Measurements from ENCODE around the gene POLR1E.

Gene POLR1E

GRCh38 chr9:37538099-37538498, 52.4 kb downstream of the POLR1E start:
- no peaks in the 10 kb centered on the region for H3K27me3 ChIP-seq (ENCODE audit: insufficient read depth, insufficient read length)
- H3K4me1 ChIP-seq (ENCODE audit: insufficient read depth, insufficient read length) = peaks cover 6% of the 10 kb centered on the region
- no peak for DNase-seq (ENCODE audit: low read depth, low spot score)
- peaks cover 67% of the 10 kb centered on the region for H3K36me3 ChIP-seq (ENCODE audit: insufficient read depth, insufficient read length, low read length)
- no peak overlapping the region for H3K9ac ChIP-seq (ENCODE audit: insufficient read length, low read depth)
- H3K4me3 ChIP-seq (ENCODE audit: insufficient read length, low read depth) = no peak overlapping the region
- TF ChIP-seq ZNF274 (IDR thresholded peaks at IDR 0.05; ENCODE audit: low read depth, low read length) (no peak), SUZ12 (IDR thresholded peaks at IDR 0.05; ENCODE audit: extremely low read depth, insufficient read depth, insufficient read length) (no peak), YY1 (IDR thresholded peaks at IDR 0.05; ENCODE audit: insufficient read depth, insufficient read length) (no peak)
- no peaks in the 10 kb centered on the region for H3K9me3 ChIP-seq (ENCODE audit: insufficient read depth, low read length)

GRCh38 chr9:37539634-37540033, 53.9 kb downstream of the POLR1E start:
- Histone ChIP-seq H3K36me3 (ENCODE audit: insufficient read depth, insufficient read length, low read length) (peaks cover 66% of the 10 kb centered on the region), H3K27me3 (ENCODE audit: insufficient read depth, insufficient read length) (no peaks in the 10 kb centered on the region), H3K9ac (ENCODE audit: insufficient read length, low read depth) (no peak overlapping the region), H3K4me3 (ENCODE audit: insufficient read length, low read depth) (no peak overlapping the region), H3K9me3 (ENCODE audit: insufficient read depth, low read length) (no peaks in the 10 kb centered on the region), H3K4me1 (ENCODE audit: insufficient read depth, insufficient read length) (peaks cover under 1% of the 10 kb centered on the region)
- TF ChIP-seq SUZ12 (IDR thresholded peaks at IDR 0.05; ENCODE audit: extremely low read depth, insufficient read depth, insufficient read length) (no peak), ZNF274 (IDR thresholded peaks at IDR 0.05; ENCODE audit: low read depth, low read length) (no peak), YY1 (IDR thresholded peaks at IDR 0.05; ENCODE audit: insufficient read depth, insufficient read length) (no peak)
- no peak for DNase-seq (ENCODE audit: low read depth, low spot score)

GRCh38 chr9:37540634-37541033, 54.9 kb downstream of the POLR1E start:
- TF ChIP-seq SUZ12 (IDR thresholded peaks at IDR 0.05; ENCODE audit: extremely low read depth, insufficient read depth, insufficient read length) (no peak), YY1 (IDR thresholded peaks at IDR 0.05; ENCODE audit: insufficient read depth, insufficient read length) (no peak), ZNF274 (IDR thresholded peaks at IDR 0.05; ENCODE audit: low read depth, low read length) (no peak)
- DNase-seq (ENCODE audit: low read depth, low spot score) = no peak
- no peaks in the 10 kb centered on the region for H3K9me3 ChIP-seq (ENCODE audit: insufficient read depth, low read length)

GRCh38 chr9:37541465-37541864, 55.7 kb downstream of the POLR1E start:
- TF ChIP-seq ZNF274 (IDR thresholded peaks at IDR 0.05; ENCODE audit: low read depth, low read length) = no peak
- no peak for TF ChIP-seq SUZ12 (IDR thresholded peaks at IDR 0.05; ENCODE audit: extremely low read depth, insufficient read depth, insufficient read length)
- TF ChIP-seq YY1 (IDR thresholded peaks at IDR 0.05; ENCODE audit: insufficient read depth, insufficient read length) = no peak
- Histone ChIP-seq H3K4me3 (ENCODE audit: insufficient read length, low read depth) (no peak overlapping the region), H3K27me3 (ENCODE audit: insufficient read depth, insufficient read length) (no peaks in the 10 kb centered on the region), H3K9ac (ENCODE audit: insufficient read length, low read depth) (no peak overlapping the region), H3K36me3 (ENCODE audit: insufficient read depth, insufficient read length, low read length) (peaks cover 55% of the 10 kb centered on the region), H3K4me1 (ENCODE audit: insufficient read depth, insufficient read length) (no peaks in the 10 kb centered on the region), H3K9me3 (ENCODE audit: insufficient read depth, low read length) (no peaks in the 10 kb centered on the region)
- no peak for DNase-seq (ENCODE audit: low read depth, low spot score)

More at GRCh38 chr9:37540634-37541033, 54.9 kb downstream of the POLR1E start:
- no peak overlapping the region for H3K9ac ChIP-seq (ENCODE audit: insufficient read length, low read depth)
- H3K27me3 ChIP-seq (ENCODE audit: insufficient read depth, insufficient read length) = no peaks in the 10 kb centered on the region
- H3K4me3 ChIP-seq (ENCODE audit: insufficient read length, low read depth) = no peak overlapping the region
- H3K4me1 ChIP-seq (ENCODE audit: insufficient read depth, insufficient read length) = no peaks in the 10 kb centered on the region
- H3K36me3 ChIP-seq (ENCODE audit: insufficient read depth, insufficient read length, low read length) = peaks cover 60% of the 10 kb centered on the region

GRCh38 chr9:37542488-37542887, 56.7 kb downstream of the POLR1E start:
- TF ChIP-seq YY1 (IDR thresholded peaks at IDR 0.05; ENCODE audit: insufficient read depth, insufficient read length) (no peak), ZNF274 (IDR thresholded peaks at IDR 0.05; ENCODE audit: low read depth, low read length) (no peak), SUZ12 (IDR thresholded peaks at IDR 0.05; ENCODE audit: extremely low read depth, insufficient read depth, insufficient read length) (no peak)
- no peak for DNase-seq (ENCODE audit: low read depth, low spot score)
- Histone ChIP-seq H3K9me3 (ENCODE audit: insufficient read depth, low read length) (no peaks in the 10 kb centered on the region), H3K27me3 (ENCODE audit: insufficient read depth, insufficient read length) (no peaks in the 10 kb centered on the region), H3K4me1 (ENCODE audit: insufficient read depth, insufficient read length) (no peaks in the 10 kb centered on the region), H3K36me3 (ENCODE audit: insufficient read depth, insufficient read length, low read length) (peaks cover 45% of the 10 kb centered on the region), H3K4me3 (ENCODE audit: insufficient read length, low read depth) (no peak overlapping the region), H3K9ac (ENCODE audit: insufficient read length, low read depth) (no peak overlapping the region)

GRCh38 chr9:37542895-37543294, 57.1 kb downstream of the POLR1E start:
- peaks cover 41% of the 10 kb centered on the region for H3K36me3 ChIP-seq (ENCODE audit: insufficient read depth, insufficient read length, low read length)
- DNase-seq (ENCODE audit: low read depth, low spot score) = no peak
- H3K9me3 ChIP-seq (ENCODE audit: insufficient read depth, low read length) = no peaks in the 10 kb centered on the region

GRCh38 chr9:37543468-37543867, 57.7 kb downstream of the POLR1E start:
- DNase-seq (ENCODE audit: low read depth, low spot score) = no peak
- no peak overlapping the region for H3K9ac ChIP-seq (ENCODE audit: insufficient read length, low read depth)
- no peaks in the 10 kb centered on the region for H3K27me3 ChIP-seq (ENCODE audit: insufficient read depth, insufficient read length)
- H3K9me3 ChIP-seq (ENCODE audit: insufficient read depth, low read length) = no peaks in the 10 kb centered on the region
- peaks cover 37% of the 10 kb centered on the region for H3K36me3 ChIP-seq (ENCODE audit: insufficient read depth, insufficient read length, low read length)
- no peak overlapping the region for H3K4me3 ChIP-seq (ENCODE audit: insufficient read length, low read depth)
- H3K4me1 ChIP-seq (ENCODE audit: insufficient read depth, insufficient read length) = no peaks in the 10 kb centered on the region
- TF ChIP-seq SUZ12 (IDR thresholded peaks at IDR 0.05; ENCODE audit: extremely low read depth, insufficient read depth, insufficient read length) = no peak
- TF ChIP-seq ZNF274 (IDR thresholded peaks at IDR 0.05; ENCODE audit: low read depth, low read length) = no peak
- TF ChIP-seq YY1 (IDR thresholded peaks at IDR 0.05; ENCODE audit: insufficient read depth, insufficient read length) = no peak

More at GRCh38 chr9:37542895-37543294, 57.1 kb downstream of the POLR1E start:
- no peaks in the 10 kb centered on the region for H3K4me1 ChIP-seq (ENCODE audit: insufficient read depth, insufficient read length)
- no peak overlapping the region for H3K4me3 ChIP-seq (ENCODE audit: insufficient read length, low read depth)
- H3K9ac ChIP-seq (ENCODE audit: insufficient read length, low read depth) = no peak overlapping the region
- H3K27me3 ChIP-seq (ENCODE audit: insufficient read depth, insufficient read length) = no peaks in the 10 kb centered on the region
- TF ChIP-seq SUZ12 (IDR thresholded peaks at IDR 0.05; ENCODE audit: extremely low read depth, insufficient read depth, insufficient read length) (no peak), YY1 (IDR thresholded peaks at IDR 0.05; ENCODE audit: insufficient read depth, insufficient read length) (no peak), ZNF274 (IDR thresholded peaks at IDR 0.05; ENCODE audit: low read depth, low read length) (no peak)
